HG03442 (cell line): ENCODE data around the gene NEK6.

ENCODE experiments used
- ATAC-seq: cut with Tn5 transposase; IDR thresholded peaks from one replicate; pipeline ENCODE4 v1.9.1; 2021; ENCODE audit warnings: mild to moderate bottlenecking, moderate library complexity; ENCODE audit not compliant: unreplicated experiment

Gene NEK6

DNA sequence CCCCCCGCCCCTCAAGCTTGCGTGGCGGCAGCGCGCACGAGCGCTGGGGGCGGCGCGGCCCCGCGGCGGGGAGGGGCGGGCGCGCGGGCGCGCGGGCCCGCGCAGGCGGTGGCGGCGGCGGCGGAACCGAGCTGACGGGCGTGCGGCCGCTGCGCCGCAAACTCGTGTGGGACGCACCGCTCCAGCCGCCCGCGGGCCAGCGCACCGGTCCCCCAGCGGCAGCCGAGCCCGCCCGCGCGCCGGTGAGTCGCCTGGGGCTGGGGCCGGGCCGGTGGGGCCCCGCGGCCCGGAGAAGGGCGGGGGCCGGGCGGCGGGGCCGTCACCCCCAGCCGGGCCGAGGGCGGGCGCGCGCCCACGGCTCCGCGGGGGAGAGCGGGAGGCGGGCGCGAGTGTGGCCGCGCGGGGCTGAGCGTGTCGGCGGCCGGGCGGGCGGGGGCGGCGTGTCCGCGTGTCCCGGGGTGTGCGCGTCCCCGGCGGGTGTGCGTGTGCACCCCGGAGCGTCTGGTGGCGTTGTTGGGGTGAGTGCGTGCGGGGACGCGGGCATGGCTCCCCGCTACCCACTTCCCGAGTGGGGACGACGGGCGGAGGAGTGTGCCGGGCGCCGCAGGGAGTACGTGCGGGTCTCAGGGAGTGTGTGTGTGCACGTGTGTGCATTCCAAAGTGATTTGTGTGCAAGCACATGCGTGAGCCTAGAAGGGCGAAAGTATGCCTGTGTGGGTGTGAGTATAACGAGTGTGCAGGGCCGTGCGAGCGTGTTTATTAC, at the start of gene NEK6:
TSS of gene NEK6 (plus strand) at position 106 of the 763 bp plus-strand sequence. CDS start 44,016 bp downstream, outside the sequence.
- no peak for ATAC-seq

GRCh38 chr9:124208571-124208970, 49.2 kb upstream of the NEK6 start:
- no peak for ATAC-seq

DNA sequence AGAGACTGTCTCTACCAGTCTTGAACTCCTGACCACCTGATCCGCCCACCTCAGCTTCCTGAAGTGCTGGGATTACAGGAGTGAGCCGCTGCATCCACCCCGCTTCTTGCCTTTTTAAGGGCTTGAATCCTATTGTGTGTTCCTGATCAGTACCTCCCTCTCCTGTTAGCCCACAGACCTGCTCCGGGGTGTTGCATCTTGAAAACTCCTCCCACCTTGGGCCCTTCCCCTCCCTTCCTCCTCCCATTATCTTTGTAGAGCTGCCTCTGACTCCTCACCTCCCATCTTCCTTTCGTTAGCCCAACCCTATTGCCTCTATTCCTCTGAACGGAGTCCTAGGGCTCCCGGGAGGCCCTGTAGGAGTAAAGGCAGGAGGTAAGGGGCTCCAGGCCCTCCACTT, 48.5 kb upstream of the NEK6 start:
- ATAC-seq: no peak

- no peak for ATAC-seq
These were observed 48.0 kb upstream of the NEK6 start for GRCh38 chr9:124209774-124210173.

GRCh38 chr9:124210697-124211096, 47.1 kb upstream of the NEK6 start:
- ATAC-seq: peak; percentile 67

DNA sequence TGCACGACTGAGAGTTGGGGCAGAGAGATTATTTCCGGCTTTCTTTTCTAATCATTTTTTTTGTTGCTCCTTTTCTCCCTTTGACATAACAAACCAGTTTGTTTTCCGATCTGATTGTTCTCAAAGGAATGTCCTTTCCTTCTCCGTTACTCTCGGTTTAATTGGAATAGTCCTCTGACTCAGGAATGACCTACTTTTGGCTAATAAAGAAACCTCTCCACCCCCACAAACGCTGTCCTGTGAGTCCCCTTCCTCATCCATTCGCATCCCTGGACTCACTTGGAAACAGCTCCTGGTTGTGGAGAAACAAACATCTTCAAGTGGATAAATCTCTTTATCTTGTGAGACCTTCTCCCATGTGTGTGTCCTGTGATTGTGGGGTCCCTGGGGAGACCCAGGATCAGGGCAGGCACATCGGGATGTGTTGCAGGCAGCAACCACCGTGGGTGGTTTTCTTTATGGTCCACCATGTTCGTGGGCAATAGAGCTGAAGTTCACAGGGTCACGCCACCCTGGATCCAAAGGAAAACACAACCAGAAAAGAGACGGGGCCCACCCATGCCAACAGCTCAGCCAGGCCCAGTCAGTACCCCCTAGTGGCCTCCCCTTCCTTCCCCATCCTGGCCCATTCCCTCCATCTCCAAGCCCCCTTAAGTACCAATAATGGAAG, 45.2 kb upstream of the NEK6 start:
- no peak for ATAC-seq

GRCh38 chr9:124213396-124213795, 44.4 kb upstream of the NEK6 start:
- ATAC-seq: no peak

DNA sequence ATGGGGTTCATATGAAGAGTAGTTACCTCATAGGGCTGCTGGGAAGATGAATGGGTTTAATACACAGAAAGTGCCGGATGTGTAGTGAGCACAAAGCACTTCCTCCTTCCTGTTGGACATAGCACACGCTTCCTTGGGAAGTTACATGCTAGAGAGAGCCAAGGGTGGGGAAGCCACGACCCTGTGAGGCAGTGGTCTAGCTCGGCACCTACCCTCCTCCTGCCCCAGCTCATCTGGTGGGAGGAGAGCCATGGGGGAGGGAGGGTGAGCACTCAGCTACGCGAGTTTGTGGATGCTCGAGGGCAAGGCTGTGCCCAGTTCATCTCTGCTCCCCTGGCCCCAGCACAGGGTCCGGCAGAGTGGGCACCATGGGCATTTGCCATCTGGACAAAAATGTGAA, 43.6 kb upstream of the NEK6 start:
- no peak for ATAC-seq

DNA sequence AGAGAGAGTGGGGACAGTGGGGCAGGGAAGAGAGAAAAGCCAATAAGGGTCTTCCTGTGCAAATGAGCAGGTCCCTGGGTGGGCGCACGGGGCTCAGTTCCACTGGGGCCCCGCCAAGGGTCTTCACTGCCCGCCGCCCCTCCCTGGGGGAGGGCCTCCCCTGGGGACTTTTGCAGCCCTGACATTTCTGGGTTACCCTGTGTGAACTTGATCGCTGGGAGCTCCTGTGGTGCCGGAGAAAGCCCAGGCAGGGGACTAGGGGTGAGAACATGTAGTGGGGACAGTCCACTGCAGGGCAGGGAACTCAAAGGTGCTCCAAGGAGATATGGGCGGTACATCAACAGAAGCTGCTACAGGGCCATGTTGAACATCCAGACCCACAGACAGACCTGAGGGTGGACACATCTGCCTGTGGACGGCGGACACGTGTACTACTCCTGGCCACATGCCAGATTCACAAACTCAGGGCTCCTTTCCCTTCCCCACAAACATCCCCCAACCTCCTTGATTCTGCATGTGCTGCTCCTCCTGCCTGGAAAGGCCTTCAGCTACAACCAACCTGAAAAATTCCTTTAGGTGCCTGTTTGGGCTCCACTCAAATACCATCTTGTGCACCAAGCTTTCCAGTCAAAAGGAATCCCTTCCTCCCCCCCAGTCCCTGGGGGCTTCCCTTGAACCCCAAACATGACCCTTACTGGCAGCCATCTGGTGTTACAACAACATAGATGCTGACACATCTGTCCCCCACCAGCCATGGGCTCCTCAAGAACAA, 43.0 kb upstream of the NEK6 start:
- ATAC-seq: no peak

- ATAC-seq: no peak
These were observed 42.3 kb upstream of the NEK6 start for GRCh38 chr9:124215368-124215910.

DNA sequence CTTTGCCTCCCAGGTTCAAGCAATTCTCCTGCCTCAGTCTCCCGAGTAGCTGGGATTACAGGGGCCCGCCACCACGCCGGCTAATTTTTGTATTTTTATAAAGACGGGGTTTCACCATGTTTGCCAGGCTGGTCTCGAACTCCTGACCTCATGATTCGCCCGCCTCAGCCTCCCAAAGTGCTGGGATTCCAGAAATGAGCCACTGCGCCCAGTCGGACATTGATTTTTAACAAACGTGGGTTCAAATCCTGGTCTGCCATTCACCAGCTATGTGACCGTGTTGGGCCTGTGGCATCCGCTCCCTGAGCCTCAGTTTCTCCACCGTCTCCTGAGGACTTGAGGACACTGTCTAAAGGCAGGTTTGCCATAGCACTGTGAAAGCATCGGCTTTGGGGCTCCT, 41.8 kb upstream of the NEK6 start:
- no peak for ATAC-seq

GRCh38 chr9:124216474-124217176, 41.1 kb upstream of the NEK6 start:
- ATAC-seq: peak; percentile 21

DNA sequence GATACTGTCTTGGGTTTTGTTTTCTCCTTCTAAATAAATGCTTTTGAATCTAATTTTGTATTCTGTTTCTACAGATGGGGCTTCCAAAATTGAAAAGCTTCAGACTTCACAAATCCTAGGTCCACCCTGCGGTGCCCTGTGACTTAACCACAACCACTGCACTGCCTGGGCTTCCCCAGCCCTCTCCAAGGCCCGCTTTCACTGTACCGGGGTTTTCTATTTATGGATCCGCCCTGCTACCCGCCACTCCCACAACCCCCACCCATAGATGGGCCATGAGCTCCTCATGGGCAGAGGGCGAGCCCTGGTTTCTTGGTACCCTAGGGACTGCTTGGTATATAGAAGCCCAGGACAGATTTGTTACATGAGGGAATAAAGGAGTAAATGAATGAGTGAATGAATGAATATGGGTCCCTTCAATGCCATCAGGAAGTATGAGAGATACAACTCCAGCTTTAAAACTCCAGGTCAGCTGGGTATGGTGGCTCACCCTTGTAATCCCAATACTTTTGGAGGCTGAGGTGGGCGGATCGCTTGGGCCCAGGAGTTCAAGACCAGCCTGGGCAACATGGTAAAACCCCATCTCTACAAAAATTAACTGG, 39.8 kb upstream of the NEK6 start:
- no peak for ATAC-seq

DNA sequence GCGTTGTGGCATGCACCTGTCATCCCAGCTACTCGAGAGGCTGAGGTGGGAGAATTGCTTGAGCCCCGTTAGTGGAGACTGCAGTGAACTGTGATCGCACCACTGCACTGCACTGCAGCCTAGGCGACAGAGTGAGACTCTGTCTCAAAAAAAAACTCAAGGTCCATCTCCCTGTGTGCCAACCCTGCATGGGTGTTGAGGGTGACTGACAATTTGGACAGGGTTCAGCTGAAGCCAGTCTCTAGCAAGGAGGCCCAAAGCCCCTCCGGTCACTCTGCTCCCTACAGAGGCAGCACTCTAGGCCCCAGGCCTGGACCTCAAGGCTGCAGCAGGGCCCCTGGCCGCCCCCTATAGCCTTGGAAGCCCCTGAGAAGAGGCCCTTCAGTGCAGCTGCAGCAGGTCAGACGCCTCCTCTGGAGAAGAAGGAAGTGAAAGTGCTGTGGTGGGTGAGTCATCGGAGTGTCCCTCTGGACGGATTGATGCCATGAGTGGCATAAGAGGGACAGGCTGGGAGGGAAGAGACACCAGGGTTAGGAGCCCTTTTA, 39.2 kb upstream of the NEK6 start:
- ATAC-seq: peak; percentile 67

GRCh38 chr9:124218987-124219461, 38.7 kb upstream of the NEK6 start:
- peak; percentile 13 for ATAC-seq

DNA sequence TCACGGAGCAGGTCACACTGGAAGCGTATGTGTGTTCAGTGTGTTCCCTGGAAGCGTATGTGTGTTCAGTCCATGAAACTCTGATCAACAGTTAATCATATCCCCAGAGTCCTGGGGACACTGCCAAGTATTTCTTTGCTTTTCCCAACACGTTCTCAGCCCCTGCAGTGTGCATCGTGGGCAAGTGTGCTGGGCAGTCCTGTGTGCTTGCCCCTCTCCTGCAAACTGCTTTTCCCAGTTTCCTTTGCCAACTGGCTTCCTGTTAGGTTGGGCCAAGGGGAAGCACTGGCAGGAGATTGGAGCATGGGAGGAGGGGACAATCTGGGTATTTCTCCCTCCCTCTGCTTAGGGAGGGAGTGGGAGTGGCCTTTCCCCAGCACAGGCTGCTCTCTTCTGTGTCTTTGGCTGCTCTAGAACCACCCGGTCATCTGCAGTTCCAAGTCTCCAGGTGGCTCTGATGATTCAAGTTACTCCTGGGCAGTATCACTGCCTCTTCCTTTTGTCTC, 36.8 kb upstream of the NEK6 start:
- no peak for ATAC-seq

DNA sequence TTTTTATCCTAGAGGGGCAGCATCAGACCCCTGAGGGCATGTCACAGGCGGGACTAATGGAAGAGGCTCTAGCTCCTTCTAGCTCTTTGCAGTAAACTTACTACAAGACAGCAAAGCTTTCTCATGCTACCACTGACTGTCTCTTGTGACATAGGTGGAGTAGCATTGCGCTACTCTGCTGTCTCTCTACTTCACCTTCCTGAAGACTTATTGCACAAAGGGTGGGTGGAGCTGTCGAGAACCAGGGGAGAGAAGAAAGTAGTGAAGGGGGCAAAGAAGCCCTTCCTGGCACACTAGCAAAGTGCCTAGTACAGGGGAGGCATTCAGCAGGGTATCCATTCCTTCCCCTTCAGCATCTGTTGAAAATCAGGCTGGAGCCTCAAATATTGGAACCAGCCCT, 36.1 kb upstream of the NEK6 start:
- ATAC-seq: no peak

GRCh38 chr9:124222109-124222508, 35.6 kb upstream of the NEK6 start:
- ATAC-seq: no peak

- ATAC-seq: no peak
These were observed 34.6 kb upstream of the NEK6 start for GRCh38 chr9:124222918-124223720.
